Parathyroid adenoma (tissue), 2 donors: ENCODE results near the gene PLCB1.

Source experiments
- H2AFZ ChIP-seq: fragments of 300-600 bp; sonication (generic); one replicate; pipeline ENCODE4 v1.7.0; 2017; ENCODE audit warnings: antibody characterized with exemption, mild to moderate bottlenecking
- H3K27ac ChIP-seq: fragments of 300-600 bp; sonication (generic); one replicate; pipeline ENCODE4 v1.7.0; 2017
- H3K27me3 ChIP-seq: fragments of 300-600 bp; sonication (generic); one replicate; pipeline ENCODE4 v1.7.0; 2017; ENCODE audit warnings: low read length; ENCODE audit not compliant: control insufficient read depth, insufficient read depth
- H3K36me3 ChIP-seq: fragments of 300-600 bp; sonication (generic); one replicate; pipeline ENCODE4 v1.7.0; 2017; ENCODE audit warnings: low read length; ENCODE audit not compliant: control insufficient read depth, insufficient read depth
- H3K4me1 ChIP-seq: fragments of 300-600 bp; sonication (generic); one replicate; pipeline ENCODE4 v1.7.0; 2017; ENCODE audit warnings: control low read depth
- H3K4me2 ChIP-seq: fragments of 300-600 bp; sonication (generic); one replicate; pipeline ENCODE4 v1.7.0; 2017; ENCODE audit warnings: low read length
- H3K4me3 ChIP-seq: fragments of 300-600 bp; sonication (generic); one replicate; pipeline ENCODE4 v1.7.0; 2017; ENCODE audit warnings: low read depth, low read length
- H3K79me2 ChIP-seq: fragments of 300-600 bp; sonication (generic); one replicate; pipeline ENCODE4 v1.7.0; 2017; ENCODE audit warnings: control low read depth
- H3K9ac ChIP-seq: fragments of 300-600 bp; sonication (generic); one replicate; pipeline ENCODE4 v1.7.0; 2017; ENCODE audit warnings: mild to moderate bottlenecking
- H3K9me3 ChIP-seq: fragments of 300-600 bp; sonication (generic); one replicate; pipeline ENCODE4 v1.7.0; 2017; ENCODE audit warnings: low read length; ENCODE audit not compliant: control insufficient read depth
- TF ChIP-seq, protein P1 (sequence below): fragments of 300-600 bp; sonication (generic); IDR thresholded peaks from one replicate; pipeline ENCODE4 v1.7.0; 2017; ENCODE audit warnings: antibody characterized with exemption, mild to moderate bottlenecking
- donor health status: primary hyperparathyroidism.

The PLCB1 gene

DNA sequence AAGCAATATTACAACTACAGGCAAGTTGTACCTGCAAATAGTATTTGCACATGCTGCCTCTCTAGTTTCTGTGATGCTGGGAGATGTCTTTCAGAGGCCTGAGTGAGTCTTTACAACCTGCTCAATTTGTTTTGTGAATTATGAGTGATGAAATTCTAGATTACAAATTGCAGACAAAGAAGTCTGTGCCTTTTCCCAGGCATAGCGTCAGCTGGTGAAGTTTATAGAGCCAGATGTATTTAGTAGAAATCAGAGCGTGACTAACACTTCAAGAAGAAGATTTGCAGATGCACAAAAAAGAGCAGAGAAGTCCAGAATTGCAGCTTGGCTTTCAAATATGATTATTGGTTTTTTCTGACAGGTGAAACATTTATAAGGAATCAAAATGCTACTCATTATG is 289.9 kb downstream of the PLCB1 start:
- Histone ChIP-seq H3K27ac (no peak overlapping the region), H3K4me2 (no peak overlapping the region), H3K4me3 (no peak overlapping the region), H3K9me3 (no peaks in the 10 kb centered on the region), H3K36me3 (no peaks in the 10 kb centered on the region), H3K79me2 (peaks cover 13% of the 10 kb centered on the region), H3K27me3 (no peaks in the 10 kb centered on the region), H2AFZ (no peak overlapping the region), H3K4me1 (peaks cover 7% of the 10 kb centered on the region), H3K9ac (no peak overlapping the region)
- TF ChIP-seq, protein P1, sequence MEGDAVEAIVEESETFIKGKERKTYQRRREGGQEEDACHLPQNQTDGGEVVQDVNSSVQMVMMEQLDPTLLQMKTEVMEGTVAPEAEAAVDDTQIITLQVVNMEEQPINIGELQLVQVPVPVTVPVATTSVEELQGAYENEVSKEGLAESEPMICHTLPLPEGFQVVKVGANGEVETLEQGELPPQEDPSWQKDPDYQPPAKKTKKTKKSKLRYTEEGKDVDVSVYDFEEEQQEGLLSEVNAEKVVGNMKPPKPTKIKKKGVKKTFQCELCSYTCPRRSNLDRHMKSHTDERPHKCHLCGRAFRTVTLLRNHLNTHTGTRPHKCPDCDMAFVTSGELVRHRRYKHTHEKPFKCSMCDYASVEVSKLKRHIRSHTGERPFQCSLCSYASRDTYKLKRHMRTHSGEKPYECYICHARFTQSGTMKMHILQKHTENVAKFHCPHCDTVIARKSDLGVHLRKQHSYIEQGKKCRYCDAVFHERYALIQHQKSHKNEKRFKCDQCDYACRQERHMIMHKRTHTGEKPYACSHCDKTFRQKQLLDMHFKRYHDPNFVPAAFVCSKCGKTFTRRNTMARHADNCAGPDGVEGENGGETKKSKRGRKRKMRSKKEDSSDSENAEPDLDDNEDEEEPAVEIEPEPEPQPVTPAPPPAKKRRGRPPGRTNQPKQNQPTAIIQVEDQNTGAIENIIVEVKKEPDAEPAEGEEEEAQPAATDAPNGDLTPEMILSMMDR, result no peak

DNA sequence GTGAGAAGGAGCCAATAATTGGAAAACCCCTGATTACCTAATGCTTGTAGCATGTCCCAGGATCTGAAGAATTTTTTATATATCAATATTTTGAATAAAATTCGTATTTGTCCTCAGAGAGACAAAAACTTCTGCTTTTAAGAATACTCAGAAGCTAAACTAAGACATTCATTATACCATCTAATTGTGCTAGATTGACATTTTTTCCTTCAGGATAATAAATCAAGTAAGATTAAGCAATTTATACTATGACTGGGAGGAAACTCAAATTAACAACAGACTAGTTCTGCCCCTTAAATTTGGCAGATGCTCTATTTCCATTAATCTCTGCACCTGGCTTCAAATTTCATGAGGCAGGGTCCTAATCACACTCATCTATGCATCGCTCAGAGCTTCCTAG is 291.4 kb downstream of the PLCB1 start:
- Histone ChIP-seq H3K36me3 (no peaks in the 10 kb centered on the region), H3K4me3 (no peak overlapping the region), H2AFZ (no peak overlapping the region), H3K27ac (no peak overlapping the region), H3K9me3 (no peaks in the 10 kb centered on the region), H3K27me3 (no peaks in the 10 kb centered on the region), H3K79me2 (peaks cover 16% of the 10 kb centered on the region), H3K9ac (no peak overlapping the region), H3K4me2 (no peak overlapping the region), H3K4me1 (peaks cover 7% of the 10 kb centered on the region)
- TF ChIP-seq, protein P1, result no peak

DNA sequence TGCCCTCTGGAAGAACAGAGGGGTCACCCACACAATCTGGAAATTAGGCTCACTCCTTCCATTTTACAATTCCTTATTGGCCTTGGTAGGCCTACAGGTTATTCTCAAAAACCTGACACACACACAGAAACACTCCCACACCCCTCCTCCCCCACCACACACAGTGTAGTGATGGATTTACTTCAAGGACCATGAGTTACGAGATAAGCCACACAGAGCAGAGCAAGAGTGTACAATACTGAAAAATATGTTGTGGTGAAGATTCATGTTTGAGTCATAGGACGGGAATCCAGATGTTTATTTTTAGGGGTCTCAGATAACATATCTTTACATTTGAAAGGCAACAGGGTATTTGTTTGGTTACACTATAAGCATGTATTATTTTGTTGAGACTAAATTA is 291.9 kb downstream of the PLCB1 start:
- Histone ChIP-seq H3K36me3 (no peaks in the 10 kb centered on the region), H3K4me2 (no peak overlapping the region), H2AFZ (no peak overlapping the region), H3K9ac (no peak overlapping the region), H3K9me3 (no peaks in the 10 kb centered on the region), H3K4me3 (no peak overlapping the region), H3K4me1 (peaks cover 7% of the 10 kb centered on the region), H3K27ac (no peak overlapping the region), H3K27me3 (no peaks in the 10 kb centered on the region), H3K79me2 (peaks cover 16% of the 10 kb centered on the region)
- TF ChIP-seq, protein P1, result no peak

DNA sequence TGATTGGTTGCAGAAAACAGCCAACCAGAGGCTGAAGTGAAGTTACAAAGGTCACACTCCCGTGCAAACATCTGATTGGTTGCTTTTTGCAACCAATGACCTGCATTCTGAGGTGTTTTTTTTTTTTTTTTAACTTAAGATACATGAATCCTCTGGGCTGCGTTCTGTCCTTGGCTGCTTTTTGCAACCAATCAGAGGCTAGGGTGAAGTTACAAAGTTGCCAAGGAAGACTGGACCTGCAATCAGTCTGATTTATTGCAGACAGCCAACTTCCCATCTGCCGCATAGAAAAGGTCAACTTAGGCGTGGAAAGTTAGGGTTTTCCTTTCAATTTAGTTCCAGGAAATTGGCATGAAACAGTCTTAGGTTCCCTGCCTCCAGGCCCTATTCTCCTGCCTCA is 292.9 kb downstream of the PLCB1 start:
- H3K27me3 ChIP-seq, result no peaks in the 10 kb centered on the region
- peaks cover 16% of the 10 kb centered on the region for H3K79me2 ChIP-seq
- no peak overlapping the region for H3K4me3 ChIP-seq
- H3K27ac ChIP-seq, result no peak overlapping the region
- no peak overlapping the region for H3K9ac ChIP-seq
- H3K36me3 ChIP-seq, result no peaks in the 10 kb centered on the region
- H3K4me1 ChIP-seq, result peaks cover 7% of the 10 kb centered on the region
- H2AFZ ChIP-seq, result no peak overlapping the region
- TF ChIP-seq, protein P1, result no peak
- H3K4me2 ChIP-seq, result no peak overlapping the region
- H3K9me3 ChIP-seq, result no peaks in the 10 kb centered on the region

DNA sequence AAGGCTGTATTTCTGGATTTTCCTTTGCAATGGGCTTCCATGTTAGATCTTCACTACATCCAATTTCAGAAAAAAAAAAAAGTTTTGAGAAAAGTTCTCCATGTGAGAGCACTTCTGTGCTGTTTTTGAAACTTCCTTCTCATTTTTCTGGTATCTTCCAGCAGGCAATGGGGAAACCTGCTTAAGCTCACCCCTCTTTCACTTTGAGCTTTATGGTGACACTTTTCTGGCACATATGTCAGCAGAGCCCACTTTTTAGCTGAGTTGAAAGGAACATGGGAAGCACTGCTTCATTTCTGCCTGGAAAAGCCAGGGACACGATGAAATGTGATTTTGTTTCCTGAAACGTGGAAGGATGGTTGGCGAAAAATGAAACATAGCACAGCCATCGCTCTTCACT is 293.7 kb downstream of the PLCB1 start:
- TF ChIP-seq, protein P1, result no peak
- Histone ChIP-seq H3K27ac (no peak overlapping the region), H3K4me1 (peaks cover 4% of the 10 kb centered on the region)

More for the DNA sequence above, 293.7 kb downstream of the PLCB1 start:
- Histone ChIP-seq H3K9ac (no peak overlapping the region), H3K4me2 (no peak overlapping the region), H3K27me3 (no peaks in the 10 kb centered on the region), H3K9me3 (no peaks in the 10 kb centered on the region), H3K79me2 (peaks cover 16% of the 10 kb centered on the region), H3K4me3 (no peak overlapping the region), H2AFZ (no peak overlapping the region), H3K36me3 (no peaks in the 10 kb centered on the region)
